Right lobe of liver (tissue), 4 donors: ENCODE data around the gene MSRB1.

ENCODE experiments used
- CTCF ChIP-seq, 4 donors: fragments of 200-600 bp in 3 of 4; fragments of 450-650 bp in 1 of 4; IDR thresholded peaks; one replicate each; pipeline versions ENCODE4 v1.5.1 to v1.8.0; 2016 to 2022; ENCODE audit warnings: antibody characterized with exemption in 4 of 4, mild to moderate bottlenecking in 2 of 4
- POLR2A ChIP-seq: fragments of 450-650 bp; IDR thresholded peaks from one replicate; pipeline ENCODE4 v1.6.1; 2017; ENCODE audit warnings: antibody characterized with exemption, mild to moderate bottlenecking
- donor health status: DM: no; HTN: no; CAD: no.
- donor health status: DM: no; HTN: no; CAD: no.
- donor health status: DM: no; HTN: yes; CAD: no.

GRCh38 chr16:1914988-1915387, 28.0 kb downstream of the MSRB1 start:
- TF ChIP-seq CTCF (IDR thresholded peaks at IDR 0.05) (no peak), POLR2A (no peak)
